Fibroblast of lung (primary cell): ENCODE data around the gene FADD. TPM values are rescaled to one million over a fixed set of nuclear protein-coding genes. Genes with fewer than 3 reads are reported as not detected.

Experiments used
- DNase-seq, 2 donors: peaks; one replicate each; pipeline versions ENCODE4 v3.0.0 to v3.0.0-alpha.2; 2010; ENCODE audit warnings: low read depth in 2 of 2
- H2AFZ ChIP-seq: 2 replicates; pipeline ENCODE4 v1.5.1; 2012; ENCODE audit warnings: low read length, control low read depth, inconsistent platforms
- H3K27ac ChIP-seq: 2 replicates; pipeline ENCODE4 v1.5.1; 2011; ENCODE audit warnings: low read length, control low read depth; ENCODE audit not compliant: insufficient read depth
- H3K27me3 ChIP-seq: 2 replicates; pipeline ENCODE4 v1.5.1; 2011; ENCODE audit warnings: mild to moderate bottlenecking, low read length; ENCODE audit not compliant: control insufficient read depth, insufficient read depth
- H3K36me3 ChIP-seq: 2 replicates; pipeline ENCODE4 v1.5.1; 2011; ENCODE audit warnings: low read length; ENCODE audit not compliant: control insufficient read depth, insufficient read depth
- H3K4me1 ChIP-seq: 2 replicates; pipeline ENCODE4 v1.5.1; 2011; ENCODE audit warnings: low read length; ENCODE audit not compliant: control insufficient read depth, insufficient read depth; ENCODE audit errors: extremely low read depth
- H3K4me2 ChIP-seq: 2 replicates; pipeline ENCODE4 v1.5.1; 2011; ENCODE audit warnings: low read length, control low read depth; ENCODE audit not compliant: insufficient read depth; ENCODE audit errors: extremely low read depth
- H3K4me3 ChIP-seq, 4 experiments: fragments of 200-600 bp in 1 of 4; sonication (generic) in 1 of 4; replicated peaks in 1 of 4; 2 replicates each; pipeline ENCODE4 v1.5.1; 2011 to 2016; ENCODE audit warnings: low read length in 4 of 4, low read depth in 3 of 4, mild to moderate bottlenecking in 3 of 4, control low read depth in 2 of 4, inconsistent platforms in 1 of 4, mixed read lengths in 1 of 4; ENCODE audit not compliant: insufficient read depth in 1 of 4; ENCODE audit errors: control extremely low read depth in 1 of 4
- H3K79me2 ChIP-seq: 2 replicates; pipeline ENCODE4 v1.5.1; 2012; ENCODE audit warnings: mild to moderate bottlenecking, low read length, inconsistent platforms; ENCODE audit not compliant: control insufficient read depth, insufficient read depth
- H3K9ac ChIP-seq: 2 replicates; pipeline ENCODE4 v1.5.1; 2011; ENCODE audit warnings: mild to moderate bottlenecking, low read length, control low read depth; ENCODE audit not compliant: insufficient read depth
- H3K9me3 ChIP-seq: 2 replicates; pipeline ENCODE4 v1.5.1; 2012; ENCODE audit warnings: low read depth, low read length; ENCODE audit not compliant: control insufficient read depth, insufficient read depth
- H4K20me1 ChIP-seq: 2 replicates; pipeline ENCODE4 v1.5.1; 2011; ENCODE audit warnings: low read length; ENCODE audit not compliant: control insufficient read depth, insufficient read depth; ENCODE audit errors: extremely low read depth
- EZH2 ChIP-seq: IDR thresholded peaks from 2 replicates; pipeline ENCODE4 v1.5.1; 2012; ENCODE audit warnings: low read length, control low read depth, mild to moderate bottlenecking; ENCODE audit errors: missing control alignments
- polyA plus RNA-seq, 2 donors: library from polyadenylated mRNA; depleted of rRNA in 1 of 2; stranded (reverse) in 1 of 2; unstranded in 1 of 2; fragments of >200 nt; gene quantifications; 2 replicates each; pipeline ENCODE4 v1.2.1, GENCODE V29; 2011 to 2012; ENCODE audit warnings: missing spikeins in 1 of 2
- total RNA-seq: library from RNA; depleted of rRNA; stranded (reverse); fragments of >200 nt; gene quantifications from 2 replicates; pipeline ENCODE4 v1.2.1, GENCODE V29; 2014
- TF ChIP-seq, protein P1 (sequence below), 2 donors: IDR thresholded peaks in 1 of 2; conservative IDR thresholded peaks in 1 of 2; 1 replicate in 1 of 2; 2 replicates in 1 of 2; pipeline ENCODE4 v1.5.1; 2011 to 2012; ENCODE audit warnings: low read length in 2 of 2, control low read depth in 1 of 2, inconsistent platforms in 1 of 2, low read depth in 1 of 2, mild to moderate bottlenecking in 1 of 2

FADD gene
- total and polyA plus RNA-seq, 2 donors (not counting 1 experiment from before 2014, with no cell fraction given), result 26.3 to 32.0 TPM

DNA sequence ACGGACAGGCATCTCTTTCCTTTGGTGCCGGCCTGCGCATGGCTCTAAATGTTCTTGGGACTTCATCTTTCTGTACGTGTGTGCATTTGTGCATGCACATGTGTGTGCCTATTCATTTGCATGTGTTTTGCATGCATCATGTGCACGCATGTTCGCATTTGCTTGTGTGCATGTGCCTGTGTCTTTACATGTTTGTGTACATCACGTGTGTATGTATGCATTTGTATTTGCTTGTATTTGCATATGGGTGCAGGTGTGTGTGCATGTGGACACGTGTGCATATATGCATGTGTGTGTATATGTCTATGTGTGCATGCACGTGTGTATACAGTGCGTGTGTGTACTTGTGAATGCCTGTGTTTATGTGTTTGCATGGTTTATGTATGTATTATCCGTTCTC lies 13.5 kb upstream of the FADD start:
- TF ChIP-seq EZH2, result no peak
- TF ChIP-seq, protein P1, sequence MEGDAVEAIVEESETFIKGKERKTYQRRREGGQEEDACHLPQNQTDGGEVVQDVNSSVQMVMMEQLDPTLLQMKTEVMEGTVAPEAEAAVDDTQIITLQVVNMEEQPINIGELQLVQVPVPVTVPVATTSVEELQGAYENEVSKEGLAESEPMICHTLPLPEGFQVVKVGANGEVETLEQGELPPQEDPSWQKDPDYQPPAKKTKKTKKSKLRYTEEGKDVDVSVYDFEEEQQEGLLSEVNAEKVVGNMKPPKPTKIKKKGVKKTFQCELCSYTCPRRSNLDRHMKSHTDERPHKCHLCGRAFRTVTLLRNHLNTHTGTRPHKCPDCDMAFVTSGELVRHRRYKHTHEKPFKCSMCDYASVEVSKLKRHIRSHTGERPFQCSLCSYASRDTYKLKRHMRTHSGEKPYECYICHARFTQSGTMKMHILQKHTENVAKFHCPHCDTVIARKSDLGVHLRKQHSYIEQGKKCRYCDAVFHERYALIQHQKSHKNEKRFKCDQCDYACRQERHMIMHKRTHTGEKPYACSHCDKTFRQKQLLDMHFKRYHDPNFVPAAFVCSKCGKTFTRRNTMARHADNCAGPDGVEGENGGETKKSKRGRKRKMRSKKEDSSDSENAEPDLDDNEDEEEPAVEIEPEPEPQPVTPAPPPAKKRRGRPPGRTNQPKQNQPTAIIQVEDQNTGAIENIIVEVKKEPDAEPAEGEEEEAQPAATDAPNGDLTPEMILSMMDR (conservative IDR thresholded peaks at IDR 0.05 in 1 of 2, IDR thresholded peaks at IDR 0.05 in 1 of 2; ENCODE audit: low read depth in 1 of 2, low read length in 2 of 2), result no peak
- Histone ChIP-seq H3K9me3 (no peaks in the 10 kb centered on the region), H3K36me3 (no peaks in the 10 kb centered on the region)

DNA sequence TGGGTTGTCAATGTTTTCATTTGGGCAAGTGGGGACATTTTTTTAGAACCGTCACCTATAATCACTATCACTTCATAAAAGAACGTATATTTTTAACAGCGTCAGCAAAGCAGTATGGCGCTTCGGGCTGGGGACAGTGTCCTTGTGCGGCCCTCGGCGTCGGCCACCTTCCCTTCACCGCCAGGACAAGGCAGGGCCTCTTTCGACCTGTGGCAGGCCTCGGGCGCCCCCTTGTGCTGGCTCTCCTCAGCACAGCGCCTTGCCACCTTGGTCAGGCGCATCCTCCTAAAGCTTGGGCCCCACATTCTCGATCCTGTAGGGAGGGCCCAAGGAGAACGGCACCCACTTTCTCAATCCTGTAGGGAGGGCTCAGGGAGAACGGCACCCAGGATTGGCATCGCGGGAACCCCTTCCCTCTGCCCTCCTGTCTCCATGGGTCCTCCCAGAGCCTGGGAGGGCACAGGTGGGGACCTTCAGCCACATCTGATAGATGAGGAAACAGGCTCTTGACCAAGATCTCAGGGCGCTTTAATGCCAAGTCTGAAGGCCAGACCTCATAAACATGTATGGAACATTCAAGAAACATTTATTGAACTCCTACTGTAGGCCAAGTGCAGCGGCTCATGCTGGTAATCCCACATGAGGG lies 11.5 kb upstream of the FADD start:
- H3K27me3 ChIP-seq, result peaks cover 7% of the 10 kb centered on the region
- H3K4me3 ChIP-seq, result no peak overlapping the region
- no peak overlapping the region for H3K4me2 ChIP-seq
- H3K4me1 ChIP-seq, result no peaks in the 10 kb centered on the region
- H3K27ac ChIP-seq, result no peak overlapping the region
- peak; percentile 45 to 49 for DNase-seq
- H4K20me1 ChIP-seq, result no peaks in the 10 kb centered on the region
- no peaks in the 10 kb centered on the region for H3K79me2 ChIP-seq
- H3K9ac ChIP-seq, result no peak overlapping the region
- no peaks in the 10 kb centered on the region for H3K9me3 ChIP-seq
- TF ChIP-seq EZH2, result no peak
- TF ChIP-seq, protein P1 (conservative IDR thresholded peaks at IDR 0.05 in 1 of 2, IDR thresholded peaks at IDR 0.05 in 1 of 2; ENCODE audit: low read depth in 1 of 2, low read length in 2 of 2), result peak; percentile 80 to 93
- H3K36me3 ChIP-seq, result no peaks in the 10 kb centered on the region
- no peak overlapping the region for H2AFZ ChIP-seq

More for the DNA sequence above, 13.5 kb upstream of the FADD start:
- H3K27ac ChIP-seq, result no peak overlapping the region
- no peak overlapping the region for H3K9ac ChIP-seq
- H4K20me1 ChIP-seq, result no peaks in the 10 kb centered on the region
- H2AFZ ChIP-seq, result no peak overlapping the region
- no peaks in the 10 kb centered on the region for H3K79me2 ChIP-seq
- no peaks in the 10 kb centered on the region for H3K4me1 ChIP-seq
- no peak for DNase-seq
- no peak overlapping the region for H3K4me3 ChIP-seq
- H3K27me3 ChIP-seq, result peaks cover 2% of the 10 kb centered on the region
- no peak overlapping the region for H3K4me2 ChIP-seq

DNA sequence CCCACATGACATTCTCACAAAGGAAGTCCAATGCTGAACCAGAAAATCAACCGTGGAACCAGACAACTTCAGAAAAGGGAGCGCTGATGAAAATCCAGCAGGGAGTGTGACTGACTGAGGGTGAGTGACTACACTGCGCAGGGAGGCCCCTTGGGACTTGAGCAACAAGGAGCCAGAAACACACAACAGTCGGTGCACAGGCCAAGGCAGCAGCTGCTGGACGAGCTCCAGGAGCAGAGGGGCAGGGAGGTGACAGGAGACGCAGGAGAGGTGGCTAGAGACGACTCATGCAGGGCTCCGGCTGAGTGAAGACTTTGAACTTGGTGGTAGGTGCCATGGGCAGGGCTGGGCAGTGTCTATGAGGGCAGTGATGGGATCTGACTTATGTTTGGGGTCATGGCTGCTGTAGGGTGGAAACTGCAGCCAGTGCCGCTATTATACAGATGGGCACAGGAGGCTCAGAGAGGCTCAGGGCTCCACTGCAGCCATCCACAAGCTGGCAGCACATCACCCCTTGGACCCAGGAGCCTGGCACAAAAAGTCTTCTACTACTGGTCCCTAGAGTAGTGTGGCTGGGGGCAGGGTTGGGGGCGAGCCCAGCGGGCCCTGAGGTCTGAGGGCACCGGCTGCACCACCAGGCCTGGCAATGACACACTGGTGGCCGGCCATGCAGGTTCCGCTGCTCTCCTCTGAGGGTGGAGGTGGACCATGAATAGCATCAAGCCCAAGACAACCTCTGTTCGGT lies 10.3 kb upstream of the FADD start:
- Histone ChIP-seq H3K9me3 (no peaks in the 10 kb centered on the region), H3K27me3 (peaks cover 7% of the 10 kb centered on the region), H3K79me2 (no peaks in the 10 kb centered on the region), H3K9ac (no peak overlapping the region), H3K4me1 (no peaks in the 10 kb centered on the region), H2AFZ (no peak overlapping the region), H3K4me3 (no peak overlapping the region), H3K27ac (no peak overlapping the region), H4K20me1 (no peaks in the 10 kb centered on the region), H3K4me2 (no peak overlapping the region), H3K36me3 (no peaks in the 10 kb centered on the region)
- no peak for DNase-seq
- TF ChIP-seq, protein P1 (conservative IDR thresholded peaks at IDR 0.05 in 1 of 2, IDR thresholded peaks at IDR 0.05 in 1 of 2; ENCODE audit: low read depth in 1 of 2, low read length in 2 of 2), result no peak
- TF ChIP-seq EZH2, result no peak
